ENCODE data around the gene NADSYN1.

NADSYN1 gene

DNA sequence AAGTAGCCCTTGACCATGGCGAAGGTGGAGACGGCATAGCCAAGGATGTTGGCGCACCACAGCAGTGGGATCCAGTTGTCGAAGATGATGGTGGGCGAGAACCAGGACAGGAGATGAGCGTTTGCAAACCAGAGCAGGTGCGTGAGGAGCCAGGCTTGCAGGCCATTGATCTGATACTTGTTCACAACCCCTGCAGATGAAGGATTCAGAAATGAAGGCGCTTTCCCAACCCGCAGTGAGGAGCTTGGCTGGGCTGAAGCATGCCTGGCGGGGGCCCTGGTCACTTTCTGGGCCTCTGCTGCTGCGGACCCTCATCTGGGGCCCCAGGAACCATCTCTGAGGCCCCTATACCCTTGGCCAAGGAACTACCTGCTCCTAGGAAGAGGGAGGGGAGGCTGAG is 11.8 kb upstream of the NADSYN1 start:
- no peak overlapping the region for H3K27ac ChIP-seq (ENCODE audit: insufficient read depth, low read length, poor library complexity, severe bottlenecking)
- no peaks in the 10 kb centered on the region for H3K4me1 ChIP-seq (ENCODE audit: control insufficient read depth, insufficient read depth, low read length, poor library complexity, severe bottlenecking)
- no peak for DNase-seq
- peaks cover 40% of the 10 kb centered on the region for H3K36me3 ChIP-seq (ENCODE audit: control insufficient read depth, insufficient read depth, low read length)
- H3K27me3 ChIP-seq (replicated peaks; ENCODE audit: control insufficient read depth, insufficient read depth, low read length, poor library complexity, severe bottlenecking) = no peaks in the 10 kb centered on the region
- no peak overlapping the region for H3K4me3 ChIP-seq (ENCODE audit: insufficient read depth, low read depth, low read length, poor library complexity, severe bottlenecking)
- H3K9me3 ChIP-seq (ENCODE audit: control insufficient read depth, low read length) = no peaks in the 10 kb centered on the region

DNA sequence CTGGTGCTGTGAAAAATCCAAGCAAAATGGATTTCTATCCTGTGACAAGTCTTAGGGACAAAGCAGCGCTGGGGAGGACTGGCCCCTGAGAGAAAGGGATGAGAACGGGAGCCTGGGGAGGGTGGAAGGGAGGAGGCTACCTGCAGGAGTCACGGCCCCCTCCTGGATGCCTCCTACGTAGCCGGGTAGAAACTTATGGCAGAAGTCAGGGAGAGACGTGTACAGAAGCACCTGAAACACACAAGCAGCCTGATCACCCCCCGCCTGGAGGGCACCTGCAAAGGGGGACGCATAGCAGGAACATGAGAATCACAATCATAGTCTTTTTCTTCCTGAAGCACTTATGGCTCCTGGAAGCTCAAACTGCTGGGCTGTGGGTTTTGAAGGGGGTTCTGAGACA is 10.9 kb upstream of the NADSYN1 start:
- H3K4me1 ChIP-seq (ENCODE audit: control insufficient read depth, insufficient read depth, low read length, poor library complexity, severe bottlenecking) = no peaks in the 10 kb centered on the region
- no peak for DNase-seq
- H3K27ac ChIP-seq (ENCODE audit: insufficient read depth, low read length, poor library complexity, severe bottlenecking) = no peak overlapping the region
- no peak overlapping the region for H3K4me3 ChIP-seq (ENCODE audit: insufficient read depth, low read depth, low read length, poor library complexity, severe bottlenecking)
- no peaks in the 10 kb centered on the region for H3K27me3 ChIP-seq (replicated peaks; ENCODE audit: control insufficient read depth, insufficient read depth, low read length, poor library complexity, severe bottlenecking)
- peaks cover 40% of the 10 kb centered on the region for H3K36me3 ChIP-seq (ENCODE audit: control insufficient read depth, insufficient read depth, low read length)
- H3K9me3 ChIP-seq (ENCODE audit: control insufficient read depth, low read length) = no peaks in the 10 kb centered on the region

DNA sequence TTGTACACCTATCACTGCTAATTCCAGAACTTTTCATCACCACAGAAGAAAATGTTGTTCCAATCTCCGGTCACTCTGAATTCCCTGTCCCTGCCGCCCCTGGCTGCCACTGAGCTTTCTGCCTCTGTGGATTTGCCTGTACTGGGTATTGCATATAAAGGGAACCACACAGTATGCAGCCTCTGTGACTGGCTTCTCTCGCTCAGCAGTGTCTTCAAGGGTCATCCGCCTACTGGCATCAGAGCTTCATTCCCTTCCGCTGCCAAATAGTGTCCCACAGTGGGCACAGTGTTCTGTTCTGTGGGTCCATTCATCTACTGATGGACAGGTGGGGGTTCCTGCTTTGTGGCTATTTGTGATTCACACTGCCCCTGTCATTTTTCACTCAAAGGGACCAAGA is 10.1 kb upstream of the NADSYN1 start:
- H3K4me1 ChIP-seq (ENCODE audit: control insufficient read depth, insufficient read depth, low read length, poor library complexity, severe bottlenecking) = peaks cover 7% of the 10 kb centered on the region
- no peak overlapping the region for H3K4me3 ChIP-seq (ENCODE audit: insufficient read depth, low read depth, low read length, poor library complexity, severe bottlenecking)
- peaks cover 40% of the 10 kb centered on the region for H3K36me3 ChIP-seq (ENCODE audit: control insufficient read depth, insufficient read depth, low read length)
- DNase-seq = no peak
- H3K27ac ChIP-seq (ENCODE audit: insufficient read depth, low read length, poor library complexity, severe bottlenecking) = no peak overlapping the region
- no peaks in the 10 kb centered on the region for H3K27me3 ChIP-seq (replicated peaks; ENCODE audit: control insufficient read depth, insufficient read depth, low read length, poor library complexity, severe bottlenecking)
- no peaks in the 10 kb centered on the region for H3K9me3 ChIP-seq (ENCODE audit: control insufficient read depth, low read length)

DNA sequence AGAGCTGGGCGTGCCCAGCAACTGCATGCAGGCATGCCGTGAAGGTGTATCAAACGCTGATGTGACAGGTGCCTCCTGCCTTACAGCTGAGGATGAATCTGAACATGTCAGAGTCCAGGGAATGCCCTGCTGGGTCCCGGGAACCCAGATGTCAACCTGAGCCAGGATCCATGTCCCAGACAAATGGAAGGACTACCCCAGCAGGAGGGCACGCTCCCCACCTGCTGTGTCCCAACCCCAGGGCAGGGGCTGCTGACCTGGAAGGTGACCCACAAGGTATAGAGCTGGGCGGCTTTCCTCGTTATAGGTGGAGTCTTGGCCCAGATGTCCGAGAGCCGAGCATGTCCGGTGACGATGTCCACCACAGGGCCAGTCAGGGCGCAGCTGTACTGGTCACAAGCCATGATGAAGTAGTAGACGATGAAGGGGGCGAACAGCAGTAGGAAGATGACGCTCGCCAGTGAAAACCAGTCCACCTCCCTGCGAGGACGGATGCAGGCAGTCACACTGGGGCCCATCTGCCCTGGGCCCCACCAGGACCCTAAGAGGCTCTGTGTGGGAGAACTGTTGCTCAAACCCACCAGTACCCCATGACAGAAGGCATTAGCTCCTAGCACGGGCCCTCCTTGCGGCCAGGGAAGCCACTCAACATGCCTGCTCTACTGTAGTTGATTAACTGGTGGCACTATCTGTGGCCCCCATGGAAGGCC is 9.1 kb upstream of the NADSYN1 start:
- peaks cover 11% of the 10 kb centered on the region for H3K4me1 ChIP-seq (ENCODE audit: control insufficient read depth, insufficient read depth, low read length, poor library complexity, severe bottlenecking)
- peaks cover 32% of the 10 kb centered on the region for H3K36me3 ChIP-seq (ENCODE audit: control insufficient read depth, insufficient read depth, low read length)
- no peak for DNase-seq
- no peak overlapping the region for H3K4me3 ChIP-seq (ENCODE audit: insufficient read depth, low read depth, low read length, poor library complexity, severe bottlenecking)
- no peak overlapping the region for H3K27ac ChIP-seq (ENCODE audit: insufficient read depth, low read length, poor library complexity, severe bottlenecking)
- no peaks in the 10 kb centered on the region for H3K27me3 ChIP-seq (replicated peaks; ENCODE audit: control insufficient read depth, insufficient read depth, low read length, poor library complexity, severe bottlenecking)
- no peaks in the 10 kb centered on the region for H3K9me3 ChIP-seq (ENCODE audit: control insufficient read depth, low read length)

DNA sequence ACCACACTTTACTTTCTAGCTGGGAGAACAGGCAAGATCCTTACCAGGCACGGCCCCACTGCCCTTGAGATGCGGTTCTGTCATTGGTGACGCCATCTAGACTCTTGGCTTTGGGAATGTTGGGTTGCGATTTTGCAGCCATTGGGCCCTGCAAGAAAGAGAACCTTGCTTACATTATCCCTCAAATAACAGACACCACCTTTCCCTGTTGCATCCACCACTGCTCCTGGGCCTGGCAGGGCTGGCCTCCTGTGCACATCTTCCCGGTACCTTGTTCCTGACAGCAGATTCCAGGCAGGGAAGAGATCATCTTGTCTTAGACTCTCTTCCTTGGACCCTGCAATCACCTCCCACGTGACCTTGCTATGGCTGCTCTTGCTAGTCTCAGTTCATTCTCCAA is 8.2 kb upstream of the NADSYN1 start:
- Histone ChIP-seq H3K4me1 (ENCODE audit: control insufficient read depth, insufficient read depth, low read length, poor library complexity, severe bottlenecking) (peaks cover 16% of the 10 kb centered on the region), H3K27ac (ENCODE audit: insufficient read depth, low read length, poor library complexity, severe bottlenecking) (no peak overlapping the region), H3K27me3 (replicated peaks; ENCODE audit: control insufficient read depth, insufficient read depth, low read length, poor library complexity, severe bottlenecking) (no peaks in the 10 kb centered on the region), H3K36me3 (ENCODE audit: control insufficient read depth, insufficient read depth, low read length) (peaks cover 28% of the 10 kb centered on the region), H3K9me3 (ENCODE audit: control insufficient read depth, low read length) (no peaks in the 10 kb centered on the region), H3K4me3 (ENCODE audit: insufficient read depth, low read depth, low read length, poor library complexity, severe bottlenecking) (no peak overlapping the region)
- no peak for DNase-seq

DNA sequence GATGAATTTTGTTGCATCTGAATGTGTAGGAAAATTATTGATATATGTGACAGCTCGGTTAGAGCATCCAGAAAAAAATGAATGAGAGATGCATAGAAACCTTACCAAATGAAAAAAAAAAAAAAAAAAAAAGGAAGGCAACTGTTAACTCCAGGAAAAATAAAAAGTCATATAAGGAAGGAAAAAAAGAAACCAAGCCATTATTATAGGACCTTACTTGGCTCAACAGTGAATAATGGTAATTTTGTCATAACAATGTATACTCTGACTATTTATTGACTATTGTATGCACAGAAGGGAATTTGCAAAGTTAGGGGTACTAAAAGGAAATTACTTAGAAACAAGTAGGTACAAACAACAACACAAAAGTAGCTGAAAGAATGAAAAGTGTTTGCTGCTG is 6.9 kb upstream of the NADSYN1 start:
- no peak overlapping the region for H3K27ac ChIP-seq (ENCODE audit: insufficient read depth, low read length, poor library complexity, severe bottlenecking)
- H3K4me1 ChIP-seq (ENCODE audit: control insufficient read depth, insufficient read depth, low read length, poor library complexity, severe bottlenecking) = peaks cover 19% of the 10 kb centered on the region
- H3K9me3 ChIP-seq (ENCODE audit: control insufficient read depth, low read length) = no peaks in the 10 kb centered on the region
- H3K4me3 ChIP-seq (ENCODE audit: insufficient read depth, low read depth, low read length, poor library complexity, severe bottlenecking) = no peak overlapping the region
- peaks cover 18% of the 10 kb centered on the region for H3K36me3 ChIP-seq (ENCODE audit: control insufficient read depth, insufficient read depth, low read length)
- DNase-seq = no peak
- no peaks in the 10 kb centered on the region for H3K27me3 ChIP-seq (replicated peaks; ENCODE audit: control insufficient read depth, insufficient read depth, low read length, poor library complexity, severe bottlenecking)

DNA sequence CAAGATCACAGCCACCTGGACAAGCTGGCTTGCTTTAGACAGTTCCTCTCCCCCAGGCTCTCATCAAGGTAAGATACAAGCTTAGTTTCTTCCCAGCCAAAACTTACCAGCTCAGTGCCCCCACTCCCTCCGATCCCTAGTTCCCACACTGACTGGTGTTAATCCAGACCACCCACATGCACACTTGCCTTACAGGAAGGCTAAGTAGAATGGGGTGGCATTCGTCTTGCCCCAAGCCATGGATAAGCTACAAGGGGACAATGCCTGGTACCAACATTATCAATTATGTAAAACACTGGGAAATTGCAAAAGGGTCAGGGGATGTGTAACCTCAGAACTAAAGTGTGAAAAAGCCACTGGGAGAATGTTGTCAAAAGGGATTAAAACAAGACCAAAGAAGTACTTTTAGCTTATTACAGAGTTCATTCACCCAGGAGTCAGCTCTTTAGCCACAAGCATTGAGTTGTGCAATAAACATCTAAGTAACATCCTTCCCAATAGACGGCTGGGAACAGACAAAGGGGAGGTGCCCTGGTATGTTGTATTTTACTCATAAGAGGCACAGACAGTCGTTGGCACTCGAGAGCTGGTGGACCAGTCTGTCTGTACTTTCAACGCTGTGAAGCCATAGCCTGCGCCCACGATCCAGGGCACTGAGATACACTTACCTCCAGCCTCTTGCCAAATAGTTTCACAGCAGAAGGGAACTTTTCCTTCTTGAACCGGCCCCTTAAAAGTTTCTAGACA is 5.9 kb upstream of the NADSYN1 start:
- Histone ChIP-seq H3K27ac (ENCODE audit: insufficient read depth, low read length, poor library complexity, severe bottlenecking) (no peak overlapping the region), H3K36me3 (ENCODE audit: control insufficient read depth, insufficient read depth, low read length) (peaks cover 12% of the 10 kb centered on the region), H3K9me3 (ENCODE audit: control insufficient read depth, low read length) (no peaks in the 10 kb centered on the region), H3K27me3 (replicated peaks; ENCODE audit: control insufficient read depth, insufficient read depth, low read length, poor library complexity, severe bottlenecking) (no peaks in the 10 kb centered on the region), H3K4me3 (ENCODE audit: insufficient read depth, low read depth, low read length, poor library complexity, severe bottlenecking) (peak overlapping the region; percentile 98), H3K4me1 (ENCODE audit: control insufficient read depth, insufficient read depth, low read length, poor library complexity, severe bottlenecking) (peaks cover 27% of the 10 kb centered on the region)
- DNase-seq = no peak

DNA sequence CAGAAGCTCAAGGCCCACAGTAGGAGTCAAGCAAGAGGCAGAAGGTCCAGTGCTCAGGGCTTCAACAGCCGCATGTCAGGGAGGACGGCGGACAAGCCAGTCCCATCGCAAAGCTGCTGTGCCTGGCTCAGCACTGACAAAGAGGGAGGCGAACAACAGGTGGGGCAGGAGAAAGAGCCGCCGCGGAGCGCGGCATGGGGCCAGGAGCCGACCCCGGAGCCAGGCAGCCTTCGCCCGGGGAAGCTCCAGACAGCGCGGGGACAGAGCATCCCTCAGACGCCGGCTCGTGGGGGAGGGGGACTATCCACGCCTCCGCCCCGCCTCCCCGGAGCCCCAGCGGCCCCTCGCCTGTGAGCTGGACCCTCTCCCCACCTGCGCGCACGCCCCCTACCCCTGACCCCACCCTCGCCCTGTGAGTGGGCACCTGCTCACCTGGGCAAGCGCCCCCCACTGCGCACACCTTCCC is 5.2 kb upstream of the NADSYN1 start:
- Histone ChIP-seq H3K4me3 (ENCODE audit: insufficient read depth, low read depth, low read length, poor library complexity, severe bottlenecking) (peak overlapping the region; percentile 98), H3K9me3 (ENCODE audit: control insufficient read depth, low read length) (no peaks in the 10 kb centered on the region), H3K27ac (ENCODE audit: insufficient read depth, low read length, poor library complexity, severe bottlenecking) (peak overlapping the region; percentile 81), H3K27me3 (replicated peaks; ENCODE audit: control insufficient read depth, insufficient read depth, low read length, poor library complexity, severe bottlenecking) (no peaks in the 10 kb centered on the region), H3K36me3 (ENCODE audit: control insufficient read depth, insufficient read depth, low read length) (peaks cover 10% of the 10 kb centered on the region), H3K4me1 (ENCODE audit: control insufficient read depth, insufficient read depth, low read length, poor library complexity, severe bottlenecking) (peaks cover 30% of the 10 kb centered on the region)
- DNase-seq = peak in 2 of 3 donors; percentile 16 to 41

DNA sequence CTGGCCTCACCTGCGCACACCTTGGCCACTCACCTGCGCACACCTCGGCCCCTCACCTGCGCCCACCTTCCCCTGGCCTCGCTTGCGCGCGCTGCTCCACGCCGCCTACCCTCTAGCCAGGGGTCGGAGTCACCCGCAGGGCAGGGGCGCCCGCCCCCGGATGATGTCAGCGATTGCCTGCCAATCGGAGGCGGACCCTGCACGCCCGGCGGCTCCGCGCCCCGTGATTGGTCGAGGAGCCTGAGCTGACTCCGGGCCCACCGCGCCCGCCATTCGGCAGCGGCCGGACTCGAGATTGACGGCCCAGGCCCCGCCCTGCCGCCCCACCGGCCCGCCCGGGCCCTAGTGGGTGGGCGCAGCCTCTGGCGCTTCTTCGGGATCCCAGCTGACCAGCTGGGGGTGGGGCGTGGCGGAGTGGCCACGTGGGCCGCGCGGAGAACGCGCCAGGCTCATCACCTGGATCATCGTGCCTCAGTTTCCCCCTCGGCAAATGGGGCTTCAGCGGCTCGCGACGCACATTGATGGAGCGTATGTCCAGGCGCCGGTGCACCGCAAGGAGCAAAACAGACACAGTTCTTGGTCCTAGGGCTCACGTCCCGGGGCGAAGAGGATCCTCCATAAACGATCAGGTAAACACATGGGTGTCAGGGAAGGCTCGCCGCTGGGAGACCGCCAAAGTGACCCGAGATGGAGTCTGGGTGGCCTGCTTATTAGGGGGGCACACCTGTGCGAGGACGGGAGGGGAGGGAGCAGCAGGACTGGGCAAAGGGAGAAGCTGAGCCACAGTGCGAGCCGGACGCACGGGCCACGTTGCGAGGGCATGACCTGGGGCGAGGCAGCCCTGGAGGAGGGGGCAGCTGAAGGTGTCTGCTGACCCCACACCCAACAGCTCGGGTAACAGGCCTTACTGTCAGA is 4.5 kb upstream of the NADSYN1 start, which contains the start of gene DHCR7:
DHCR7 (minus strand) TSS at position 137 of the 915 bp plus-strand sequence. CDS start 3,441 bp downstream, outside the sequence.
- Histone ChIP-seq H3K9me3 (ENCODE audit: control insufficient read depth, low read length) (no peaks in the 10 kb centered on the region), H3K27ac (ENCODE audit: insufficient read depth, low read length, poor library complexity, severe bottlenecking) (peak within 1 kb of the TSS; percentile 81), H3K36me3 (ENCODE audit: control insufficient read depth, insufficient read depth, low read length) (peaks cover 3% of the 10 kb centered on the region), H3K27me3 (replicated peaks; ENCODE audit: control insufficient read depth, insufficient read depth, low read length, poor library complexity, severe bottlenecking) (no peaks in the 10 kb centered on the region), H3K4me3 (ENCODE audit: insufficient read depth, low read depth, low read length, poor library complexity, severe bottlenecking) (peak within 1 kb of the TSS; percentile 98), H3K4me1 (ENCODE audit: control insufficient read depth, insufficient read depth, low read length, poor library complexity, severe bottlenecking) (peaks cover 33% of the 10 kb centered on the region)
- DNase-seq = peak; percentile 84 to 93 (median 89)

Measured in effector memory CD4-positive, alpha-beta T cell (primary cell).